COR-L47 (cell line): ENCODE measurements around the gene MAD1L1.
A peak's percentile ranks its signal among the peaks of the same experiment; 100 is the strongest.

Source experiments
- DNase-seq: peaks from one replicate; lab custom pipeline; 2025; lab: John Stamatoyannopoulos, UW

Gene MAD1L1

GRCh38 chr7:1913466-1914282 is 319.1 kb downstream of the MAD1L1 start:
- DNase-seq = no peak

DNA sequence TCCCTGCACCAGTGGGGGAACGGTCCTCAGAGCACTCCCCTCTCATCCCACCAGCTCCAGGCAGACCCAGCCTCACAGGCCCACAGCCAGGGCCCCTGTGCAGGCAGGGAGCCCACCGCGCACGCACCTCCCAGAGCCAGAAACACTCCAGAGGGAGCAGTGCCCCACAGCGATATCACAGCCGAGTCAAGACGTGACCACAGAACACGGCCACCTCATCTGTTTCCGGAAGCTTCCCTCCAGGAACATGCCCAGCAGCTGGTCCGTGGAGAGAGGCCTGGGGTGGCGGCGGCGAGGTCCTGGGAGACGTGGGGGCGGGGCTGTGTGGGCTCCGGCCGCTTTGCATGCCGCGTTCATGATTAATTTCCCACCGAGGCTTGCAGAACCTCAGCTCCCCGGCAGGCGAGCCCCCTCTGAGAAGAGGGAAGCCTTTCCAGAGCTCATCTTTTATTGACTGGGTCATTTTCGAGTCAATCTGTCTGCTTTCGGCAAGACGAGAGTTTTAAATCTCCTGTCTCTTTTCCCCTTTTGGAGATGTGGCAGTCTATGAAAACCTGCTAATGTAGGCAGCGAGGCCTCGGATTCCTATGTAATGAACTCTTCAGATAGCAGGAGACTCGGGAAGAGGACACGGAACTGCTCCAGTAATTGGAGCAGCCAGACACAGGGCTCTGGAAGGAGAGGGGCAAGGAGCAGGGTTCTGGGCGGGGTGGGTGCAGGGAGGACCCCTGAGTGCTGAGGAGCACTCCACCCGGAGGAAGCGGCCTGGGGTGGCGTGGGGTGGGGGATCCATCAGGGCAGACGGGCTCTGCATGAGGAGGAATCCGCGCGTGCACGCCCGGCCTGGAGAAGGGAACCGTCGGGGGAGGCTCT is 319.9 kb downstream of the MAD1L1 start:
- DNase-seq = no peak

- no peak for DNase-seq
These were observed 321.2 kb downstream of the MAD1L1 start for GRCh38 chr7:1911571-1911970.

DNA sequence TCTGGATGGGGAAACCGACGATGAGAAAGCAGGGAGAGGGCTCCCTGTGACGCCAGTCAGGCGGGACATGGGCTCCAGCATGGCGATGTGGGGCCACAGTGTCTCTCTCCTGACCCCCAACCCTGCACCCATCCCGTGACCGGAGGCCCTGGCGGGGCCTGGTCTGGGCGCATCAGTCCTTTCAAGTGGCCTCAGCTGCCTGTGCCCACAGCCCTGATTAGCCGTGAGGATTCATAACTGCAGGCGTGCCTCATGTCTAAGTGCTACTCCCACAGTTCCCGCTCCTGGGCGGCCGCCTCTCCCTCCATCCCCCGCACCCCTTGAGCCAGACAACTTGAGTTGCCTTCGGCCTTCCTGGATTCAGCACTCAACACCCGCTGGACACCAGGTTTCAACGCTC is 321.9 kb downstream of the MAD1L1 start:
- DNase-seq = no peak

DNA sequence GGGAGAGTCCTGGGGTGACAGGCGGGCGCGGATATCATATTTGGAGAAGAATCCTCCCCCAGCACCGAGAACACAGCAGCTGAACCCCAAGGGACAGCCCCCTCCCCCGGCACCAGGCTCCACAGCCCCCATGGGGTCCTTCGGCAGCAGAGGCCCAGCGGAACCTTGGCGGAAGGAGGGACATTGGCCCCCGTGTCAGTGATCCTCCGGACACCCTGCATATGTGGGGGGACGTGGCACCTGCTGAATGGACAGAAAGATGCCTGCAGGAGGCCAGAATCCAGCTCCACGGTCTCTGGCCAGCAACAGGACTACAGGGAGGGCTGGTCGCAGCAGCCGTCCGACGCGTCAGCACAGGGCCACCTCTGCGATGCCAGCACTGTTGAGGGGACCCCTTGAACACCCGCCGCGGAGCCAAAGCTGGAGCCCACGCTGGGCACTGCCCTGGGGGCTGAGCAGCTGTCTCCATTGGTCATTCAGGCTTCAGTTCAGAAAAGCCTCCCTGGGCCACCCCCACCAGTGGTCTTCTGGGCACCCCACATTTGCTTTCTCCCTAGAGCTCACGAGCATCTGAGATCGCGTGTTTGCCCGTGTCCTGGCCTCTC is 322.6 kb downstream of the MAD1L1 start:
- DNase-seq = no peak

GRCh38 chr7:1909476-1909875 is 323.3 kb downstream of the MAD1L1 start:
- no peak for DNase-seq

DNA sequence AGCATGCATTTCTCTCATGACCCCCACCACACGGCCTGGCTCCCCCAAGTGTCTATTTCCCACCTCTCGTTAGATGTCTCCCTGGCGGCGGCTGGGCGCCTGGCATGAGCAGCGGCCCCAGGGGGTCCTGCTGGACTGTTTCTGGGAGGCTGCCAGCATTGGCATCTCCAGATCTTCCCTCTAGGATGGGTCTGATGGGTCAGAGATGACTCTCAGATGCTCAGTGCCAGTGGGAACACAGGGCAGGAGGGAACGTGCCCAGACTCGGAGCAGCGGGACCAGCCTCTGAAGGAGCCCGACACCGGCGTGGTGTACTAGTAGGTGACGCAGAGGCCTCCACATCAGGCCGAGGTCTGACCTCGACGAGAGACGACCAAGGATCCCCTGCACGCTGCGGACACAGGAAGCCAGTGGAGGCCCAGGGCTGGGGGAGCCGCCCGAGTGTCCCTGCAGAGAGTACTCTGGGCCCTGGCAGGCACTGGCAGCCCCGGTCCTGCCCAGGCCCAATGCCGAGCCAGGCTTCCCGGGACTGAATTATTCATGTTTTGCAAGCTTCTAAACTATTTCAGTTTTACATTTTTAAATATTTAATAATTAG is 323.8 kb downstream of the MAD1L1 start:
- DNase-seq = peak; percentile 30

- DNase-seq = no peak
These were observed 324.9 kb downstream of the MAD1L1 start for GRCh38 chr7:1907751-1908365.

DNA sequence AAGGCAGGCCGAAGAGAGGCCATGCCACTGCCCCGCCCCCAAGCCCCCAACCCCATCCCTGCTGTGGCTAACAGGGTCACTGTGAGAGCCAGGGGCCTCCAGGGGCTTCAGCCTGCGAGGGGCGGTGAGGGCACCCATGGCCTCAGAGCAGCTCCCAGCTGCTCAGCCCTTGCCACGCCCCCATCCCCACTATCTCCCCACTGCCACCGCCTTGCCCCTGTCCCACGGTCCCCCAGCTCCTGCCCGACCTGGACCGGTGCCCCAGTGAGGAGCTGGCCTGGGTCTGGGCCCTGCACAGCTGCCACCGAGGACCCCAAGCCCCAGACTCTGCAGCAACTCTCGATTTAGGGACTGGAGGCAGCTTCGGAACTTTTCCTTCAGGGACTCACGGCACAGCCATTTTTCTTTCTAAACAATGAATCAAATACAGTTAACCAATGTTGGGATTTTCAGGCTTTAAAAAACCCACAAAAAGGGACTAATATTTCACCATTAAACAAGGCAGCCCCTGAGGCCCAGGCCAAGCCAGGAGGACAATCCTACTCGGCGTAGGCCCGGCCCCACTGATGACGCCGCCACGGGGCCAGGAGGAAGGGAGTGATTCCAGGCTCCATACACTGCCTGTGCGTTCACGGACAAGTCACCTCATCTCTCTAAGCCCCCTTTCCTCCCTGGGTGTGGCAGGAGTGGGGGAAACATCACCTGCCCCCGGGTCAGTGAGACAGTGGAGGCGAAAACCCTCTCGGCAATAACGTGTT is 325.6 kb downstream of the MAD1L1 start:
- no peak for DNase-seq

GRCh38 chr7:1906087-1906830 is 326.5 kb downstream of the MAD1L1 start:
- DNase-seq = no peak

GRCh38 chr7:1902231-1902855 is 330.4 kb downstream of the MAD1L1 start:
- DNase-seq = no peak

DNA sequence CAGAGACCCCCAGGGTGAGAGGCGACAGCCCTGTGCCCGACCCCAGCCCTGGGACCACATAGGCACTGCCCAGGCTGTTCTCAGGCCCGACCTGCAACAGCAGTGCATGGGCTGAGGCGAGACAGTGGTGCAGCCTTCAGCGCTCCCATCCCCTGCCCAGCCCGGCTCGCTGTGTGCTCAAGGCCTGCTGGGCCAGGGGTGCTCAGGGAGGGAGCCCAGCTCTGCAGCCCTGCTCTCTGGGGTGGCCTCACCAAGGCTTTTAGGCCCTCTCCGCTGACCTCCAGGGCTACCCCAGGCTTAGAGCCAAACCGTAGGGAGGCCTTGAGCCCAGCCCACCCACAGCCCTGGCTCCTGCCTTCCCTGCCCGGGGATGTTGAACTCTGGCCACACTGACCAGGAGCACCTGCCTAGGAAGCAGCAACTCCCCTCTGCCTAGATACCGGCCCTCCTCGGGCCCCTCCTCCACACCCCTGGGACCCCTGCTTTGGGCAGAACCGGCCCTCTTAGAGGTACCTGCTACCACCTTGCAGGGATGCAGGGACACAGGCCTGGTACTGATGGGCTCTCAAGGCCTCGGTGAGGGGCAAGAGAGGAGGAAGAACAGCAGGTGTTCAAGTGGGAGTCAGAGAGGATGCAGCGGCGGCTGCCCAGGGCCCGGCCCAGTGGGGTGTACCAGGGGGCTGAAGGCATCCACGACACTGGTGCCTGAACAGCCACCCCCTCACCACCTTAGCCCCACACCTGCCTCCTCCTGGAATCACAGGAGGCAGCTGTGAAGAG is 331.1 kb downstream of the MAD1L1 start:
- no peak for DNase-seq

- no peak for DNase-seq
These were observed 331.9 kb downstream of the MAD1L1 start for GRCh38 chr7:1900847-1901246.

DNA sequence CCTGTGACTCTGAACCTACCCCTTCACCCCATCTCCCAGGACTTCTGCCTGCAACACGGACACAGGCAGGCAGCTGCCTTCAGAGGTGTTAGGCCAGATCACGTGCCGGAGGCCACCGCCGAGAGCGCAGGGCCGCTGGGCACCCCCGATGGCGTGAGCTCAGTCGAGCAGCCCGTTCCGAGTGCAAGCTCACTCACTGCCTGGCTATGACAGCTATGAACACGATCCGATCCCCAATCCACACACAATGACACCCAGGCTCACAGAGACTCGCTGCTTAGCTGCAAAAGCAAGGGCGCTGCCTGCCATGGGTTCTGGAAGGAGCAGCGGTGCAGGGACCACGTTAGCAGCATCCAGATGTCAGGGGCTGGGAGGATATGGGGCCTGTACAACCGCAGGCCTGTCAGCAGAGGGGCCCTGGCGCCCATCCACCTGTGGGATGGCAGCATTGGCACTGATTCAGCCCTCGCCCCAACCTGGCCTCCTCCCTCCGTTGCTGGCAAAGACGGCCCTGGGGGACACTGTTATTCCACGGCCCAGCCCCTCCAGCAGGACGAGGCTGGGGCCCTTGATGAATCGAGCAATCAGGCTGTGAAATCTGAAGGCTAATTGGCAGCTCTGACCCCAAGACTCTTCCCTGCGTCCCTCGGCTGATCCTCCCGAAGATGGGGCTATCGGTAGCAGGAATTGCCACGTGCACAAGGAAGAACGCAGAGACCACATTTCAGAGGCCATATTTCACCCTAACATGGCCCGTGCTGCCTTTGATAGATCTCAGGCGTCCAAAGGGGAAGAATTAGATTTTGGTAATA is 332.6 kb downstream of the MAD1L1 start:
- DNase-seq = no peak

DNA sequence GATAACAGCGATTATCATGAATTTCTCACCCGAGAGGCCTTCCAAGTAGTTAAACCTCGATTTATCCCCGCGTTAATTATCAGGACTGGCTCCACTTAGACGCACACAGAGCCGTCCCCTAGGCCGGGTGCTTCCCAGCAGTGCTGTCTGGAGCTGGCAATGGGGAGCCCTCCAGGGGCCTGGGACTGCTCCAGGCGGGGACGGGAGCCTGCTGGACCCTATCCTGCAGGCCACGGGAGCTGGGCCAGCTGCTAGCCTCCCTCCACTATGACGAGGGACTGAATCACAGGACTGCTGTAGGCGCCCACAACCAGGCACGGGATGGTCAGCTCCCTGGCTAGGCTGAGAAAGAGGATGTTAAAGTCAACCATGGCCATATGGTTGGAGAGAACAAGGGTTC is 333.5 kb downstream of the MAD1L1 start:
- no peak for DNase-seq

DNA sequence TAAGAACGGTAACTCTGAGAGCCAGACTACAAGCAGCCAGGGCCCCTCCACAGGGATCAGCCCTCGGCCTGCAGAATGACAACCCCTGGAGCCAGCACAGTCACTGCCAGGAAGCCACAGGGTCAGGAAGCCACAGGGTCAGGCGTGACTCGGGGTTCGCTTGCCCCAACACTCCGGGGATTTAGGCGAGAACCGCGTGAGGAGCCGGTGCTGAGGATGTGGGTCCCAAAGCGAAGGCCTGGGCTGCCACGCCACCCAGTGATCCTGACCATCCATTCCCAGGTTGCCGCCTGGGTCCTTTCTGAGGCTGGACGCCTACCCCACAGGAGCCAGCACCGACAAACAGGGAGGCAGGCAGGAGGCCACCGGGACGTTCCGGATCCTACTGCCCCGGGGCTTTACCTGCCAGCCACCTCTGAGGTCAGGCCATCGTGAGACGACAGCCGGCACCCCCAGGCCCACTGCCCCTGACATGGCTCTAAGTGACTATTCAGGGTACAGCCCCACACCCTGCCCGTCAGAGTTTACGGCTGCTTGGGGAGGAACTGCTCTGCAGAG is 334.0 kb downstream of the MAD1L1 start:
- DNase-seq = no peak

GRCh38 chr7:1897861-1898627 is 334.7 kb downstream of the MAD1L1 start:
- no peak for DNase-seq
